Epidermal melanocyte (primary cell): ENCODE measurements around the gene LRRC3C.
"Not testable (repeated sequence)": the region's sequence is repeated elsewhere in the genome, so short reads cannot be mapped to it uniquely, and the experiment has no call there.

Experiments used
- DNase-seq: peaks from one replicate; pipeline ENCODE4 v3.0.0; 2011; ENCODE audit warnings: low spot score; ENCODE audit not compliant: insufficient read length

The LRRC3C gene

GRCh38 chr17:39927101-39927928 lies at the start of gene LRRC3C, which contains the start of gene ORMDL3:
Gene LRRC3C (plus strand): TSS chr17:39927732. CDS start chr17:39941524, 13,792 bp downstream.
Gene ORMDL3 (minus strand): TSS chr17:39927601. CDS start chr17:39924203, 3,398 bp downstream.
- peak; percentile 84 for DNase-seq

- not testable (repeated sequence) for DNase-seq
Measured at GRCh38 chr17:39886102-39886501, 41.4 kb upstream of the LRRC3C start.

GRCh38 chr17:39887078-39887477 lies 40.5 kb upstream of the LRRC3C start:
- no peak for DNase-seq

- DNase-seq, result no peak
Measured at GRCh38 chr17:39889200-39889599, 38.3 kb upstream of the LRRC3C start.

- DNase-seq, result no peak
Measured at GRCh38 chr17:39894681-39895376, 32.7 kb upstream of the LRRC3C start.

GRCh38 chr17:39898088-39898487 lies 29.4 kb upstream of the LRRC3C start:
- no peak for DNase-seq

- DNase-seq, result no peak
Measured at GRCh38 chr17:39899215-39899614, 28.3 kb upstream of the LRRC3C start.

GRCh38 chr17:39902027-39902426 lies 25.5 kb upstream of the LRRC3C start:
- not testable (repeated sequence) for DNase-seq

- DNase-seq, result no peak
Measured at GRCh38 chr17:39903158-39903884, 24.2 kb upstream of the LRRC3C start.

- no peak for DNase-seq
Measured at GRCh38 chr17:39904990-39905288, 22.6 kb upstream of the LRRC3C start.

- no peak for DNase-seq
Measured at GRCh38 chr17:39908789-39909352, 18.7 kb upstream of the LRRC3C start.

- no peak for DNase-seq
Measured at GRCh38 chr17:39913989-39914388, 13.5 kb upstream of the LRRC3C start.

- DNase-seq, result no peak
Measured at GRCh38 chr17:39915559-39915958, 12.0 kb upstream of the LRRC3C start.

GRCh38 chr17:39916918-39917317 lies 10.6 kb upstream of the LRRC3C start:
- no peak for DNase-seq

GRCh38 chr17:39919087-39919683 lies 8.3 kb upstream of the LRRC3C start:
- DNase-seq, result no peak

- no peak for DNase-seq
Measured at GRCh38 chr17:39920218-39921210, 7.0 kb upstream of the LRRC3C start.

- no peak for DNase-seq
Measured at GRCh38 chr17:39921323-39921722, 6.2 kb upstream of the LRRC3C start.

GRCh38 chr17:39922006-39922405 lies 5.5 kb upstream of the LRRC3C start:
- DNase-seq, result no peak

GRCh38 chr17:39923230-39923629 lies 4.3 kb upstream of the LRRC3C start:
- no peak for DNase-seq
